ENCODE measurements around the gene TSPAN3. TPM values are rescaled to one million over a fixed set of nuclear protein-coding genes. Genes with fewer than 3 reads are reported as not detected.

TSPAN3 gene
- total and polyA plus RNA-seq, 12 donors = 52.2 to 159 (median 98.7) TPM

DNA sequence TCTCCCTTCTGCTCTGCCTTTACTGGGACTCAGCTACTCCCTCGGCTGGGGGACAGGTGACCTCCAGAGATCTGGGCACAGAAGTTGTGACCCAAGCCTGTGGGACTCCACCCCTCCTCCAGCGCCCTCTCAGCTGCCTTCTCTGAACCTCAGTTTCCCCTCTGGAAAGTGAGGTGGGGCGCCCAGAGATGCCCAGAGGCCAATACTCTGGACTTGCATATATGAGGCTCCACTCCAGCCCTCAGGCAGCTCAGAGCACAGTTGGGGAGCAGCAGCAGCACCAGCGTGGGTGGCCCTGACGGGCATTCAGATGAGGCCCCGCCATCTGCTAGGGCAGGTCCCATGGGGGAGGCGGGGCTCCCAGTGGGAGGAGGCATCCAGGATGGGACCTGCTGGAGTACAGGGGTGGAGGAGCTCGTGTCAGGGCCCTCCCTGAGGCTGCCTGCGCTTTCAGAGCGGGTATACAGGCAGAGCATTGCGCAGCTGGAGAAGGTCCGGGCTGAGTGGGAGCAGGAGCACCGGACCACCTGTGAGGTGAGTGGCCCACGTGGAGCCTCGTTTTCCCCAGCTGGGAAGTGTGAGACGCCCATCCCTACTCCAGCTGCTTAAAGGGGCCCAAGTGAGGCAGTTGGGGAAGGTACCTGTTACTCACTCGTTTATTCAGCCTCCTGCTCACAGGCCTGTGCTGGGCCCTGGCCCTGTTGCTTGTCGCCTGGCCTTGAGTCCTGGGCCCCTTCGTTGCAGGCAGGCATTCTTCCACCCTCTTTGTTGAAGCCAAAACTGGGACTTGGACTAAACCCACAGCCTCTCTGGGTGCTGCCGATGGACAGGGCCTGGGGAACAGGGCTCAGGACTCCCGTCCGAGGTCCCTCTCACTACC is 40.6 kb downstream of the TSPAN3 start:
- WGBS, 2 donors = 78 to 83% methylated on average over 22 of the region's 22 CpGs
- Histone ChIP-seq H3K27me3 (peaks cover 0 to 10% (median 0%) of the 10 kb centered on the region in 7 donors), H3K27ac (no peak overlapping the region), H3K9me3 (no peaks in the 10 kb centered on the region), H3K36me3 (peaks cover 0 to 86% (median 0%) of the 10 kb centered on the region in 9 donors), H3K4me3 (no peak overlapping the region), H3K4me1 (peaks cover 0 to 22% (median 6%) of the 10 kb centered on the region in 9 donors)
- ATAC-seq = no peak
- TF ChIP-seq, protein P1, sequence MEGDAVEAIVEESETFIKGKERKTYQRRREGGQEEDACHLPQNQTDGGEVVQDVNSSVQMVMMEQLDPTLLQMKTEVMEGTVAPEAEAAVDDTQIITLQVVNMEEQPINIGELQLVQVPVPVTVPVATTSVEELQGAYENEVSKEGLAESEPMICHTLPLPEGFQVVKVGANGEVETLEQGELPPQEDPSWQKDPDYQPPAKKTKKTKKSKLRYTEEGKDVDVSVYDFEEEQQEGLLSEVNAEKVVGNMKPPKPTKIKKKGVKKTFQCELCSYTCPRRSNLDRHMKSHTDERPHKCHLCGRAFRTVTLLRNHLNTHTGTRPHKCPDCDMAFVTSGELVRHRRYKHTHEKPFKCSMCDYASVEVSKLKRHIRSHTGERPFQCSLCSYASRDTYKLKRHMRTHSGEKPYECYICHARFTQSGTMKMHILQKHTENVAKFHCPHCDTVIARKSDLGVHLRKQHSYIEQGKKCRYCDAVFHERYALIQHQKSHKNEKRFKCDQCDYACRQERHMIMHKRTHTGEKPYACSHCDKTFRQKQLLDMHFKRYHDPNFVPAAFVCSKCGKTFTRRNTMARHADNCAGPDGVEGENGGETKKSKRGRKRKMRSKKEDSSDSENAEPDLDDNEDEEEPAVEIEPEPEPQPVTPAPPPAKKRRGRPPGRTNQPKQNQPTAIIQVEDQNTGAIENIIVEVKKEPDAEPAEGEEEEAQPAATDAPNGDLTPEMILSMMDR (IDR thresholded peaks at IDR 0.05) = no peak
- no peak for DNase-seq
- intact Hi-C loops (cut with DNase I) = loop anchor here in 1 of 10 donors (10.0 kb wide), 1 partner anchor 515 kb away; no protein-coding TSS in a partner anchor

DNA sequence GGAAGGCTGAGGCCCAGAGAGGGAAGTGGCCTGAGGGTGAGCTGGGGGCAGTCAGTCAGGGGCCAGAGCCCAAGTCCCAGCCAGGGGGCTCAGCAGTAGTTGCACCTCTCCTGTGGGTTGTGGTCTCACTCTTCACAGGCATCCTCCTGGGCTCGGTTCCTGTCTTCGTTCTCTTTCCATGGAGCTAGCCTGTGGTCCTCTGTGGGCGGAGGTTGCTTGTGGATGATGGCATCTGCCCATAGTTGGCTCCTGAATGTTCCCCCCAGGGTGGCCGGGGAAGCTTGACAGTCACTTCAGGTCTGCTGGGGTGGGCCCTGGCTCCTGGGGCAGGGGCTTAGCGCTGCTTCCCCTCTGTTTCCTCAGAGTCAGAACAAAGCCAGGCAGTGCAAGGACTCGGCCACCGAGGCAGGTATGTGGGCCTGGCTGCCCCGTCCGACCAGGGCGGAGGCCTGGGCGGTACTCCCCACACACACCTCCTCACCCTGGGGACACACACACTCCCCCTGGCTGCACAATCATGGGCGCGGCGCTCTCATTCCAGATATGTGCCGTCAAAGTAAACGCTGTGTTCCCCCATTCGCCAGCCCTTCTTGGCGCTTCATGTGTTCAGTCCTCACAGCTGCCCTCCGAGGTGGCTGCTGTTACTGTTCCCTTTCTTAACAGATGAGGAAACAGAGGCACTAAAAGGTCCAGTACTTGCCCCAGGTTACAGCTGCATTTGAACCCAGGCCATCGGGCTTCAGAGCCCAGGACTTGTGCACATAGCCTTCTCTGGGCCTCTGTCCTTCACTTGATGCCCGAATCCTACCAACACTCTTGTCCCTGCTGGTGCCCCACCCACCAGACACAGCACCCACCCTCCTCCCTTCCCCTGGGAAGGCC is 41.5 kb downstream of the TSPAN3 start:
- intact Hi-C loops (cut with DNase I) = loop anchor here in 9 of 10 donors (5.0 to 10.0 kb wide), 5 partner anchors 55 to 515 kb away; no protein-coding TSS in a partner anchor
- H3K27me3 ChIP-seq = peaks cover 0 to 10% (median 0%) of the 10 kb centered on the region in 7 donors
- WGBS, 2 donors = 92% methylated on average over 21 of the region's 21 CpGs
- H3K36me3 ChIP-seq = peaks cover 0 to 85% (median 0%) of the 10 kb centered on the region in 9 donors
- H3K4me3 ChIP-seq = no peak overlapping the region
- ATAC-seq (no peak), DNase-seq (no peak)
- TF ChIP-seq, protein P1 (IDR thresholded peaks at IDR 0.05) = no peak
- H3K27ac ChIP-seq = no peak overlapping the region
- no peaks in the 10 kb centered on the region for H3K9me3 ChIP-seq
- H3K4me1 ChIP-seq = peaks cover 0 to 16% (median 3%) of the 10 kb centered on the region in 9 donors

DNA sequence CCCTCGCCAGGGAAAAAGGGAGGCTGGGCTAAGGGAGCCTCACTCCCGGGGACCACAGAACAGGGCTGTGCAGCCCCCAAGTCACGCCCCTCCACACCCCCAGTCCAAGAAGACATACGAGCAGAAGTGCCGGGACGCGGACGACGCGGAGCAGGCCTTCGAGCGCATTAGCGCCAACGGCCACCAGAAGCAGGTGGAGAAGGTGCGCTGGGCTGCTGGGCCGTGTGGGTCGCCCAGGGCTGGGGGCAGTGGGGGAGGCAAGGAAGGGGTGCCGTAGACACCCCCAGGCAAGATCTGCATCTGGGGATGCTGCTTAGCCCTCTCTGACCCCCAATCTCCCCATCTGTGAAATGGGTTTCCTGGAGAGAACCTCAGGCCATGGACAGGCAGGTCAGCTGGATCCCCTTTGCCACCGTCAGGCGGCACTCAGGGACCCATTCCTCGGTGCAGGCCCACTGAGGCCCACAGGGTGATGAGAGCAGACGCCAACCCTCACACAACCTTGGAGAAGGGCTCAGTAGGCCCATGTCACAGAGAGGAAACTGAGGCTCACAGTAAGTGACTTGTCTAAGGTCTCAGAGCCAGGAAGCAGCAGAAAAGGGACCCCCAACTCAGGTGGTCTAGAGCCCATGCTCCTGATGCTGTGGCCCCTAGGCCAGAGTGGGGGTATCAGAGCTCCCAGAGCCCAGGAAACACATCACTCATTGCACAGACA is 42.3 kb downstream of the TSPAN3 start:
- H3K4me3 ChIP-seq = peak overlapping the region in 9 of 10 donors; percentile 8 to 44 (median 38)
- DNase-seq = no peak
- H3K9me3 ChIP-seq = no peaks in the 10 kb centered on the region
- ATAC-seq = no peak
- no peak overlapping the region for H3K27ac ChIP-seq
- 38 to 47% methylated on average over 22 of the region's 22 CpGs for WGBS, 2 donors
- H3K4me1 ChIP-seq = peaks cover 0 to 21% (median 6%) of the 10 kb centered on the region in 9 donors
- peaks cover 0 to 79% (median 0%) of the 10 kb centered on the region in 9 donors for H3K36me3 ChIP-seq
- TF ChIP-seq, protein P1 (IDR thresholded peaks at IDR 0.05) = no peak
- intact Hi-C loops (cut with DNase I) = loop anchor here in 8 of 10 donors (5.0 to 10.0 kb wide), 5 partner anchors 54 to 516 kb away; no protein-coding TSS in a partner anchor
- H3K27me3 ChIP-seq = peaks cover 0 to 10% (median 0%) of the 10 kb centered on the region in 7 donors

All from heart right ventricle (tissue), 16 donors.